Kidney epithelial cell (primary cell): ENCODE measurements around the gene WDPCP. TPM values are rescaled to one million over a fixed set of nuclear protein-coding genes. Genes with fewer than 3 reads are reported as not detected.

Experiments
- DNase-seq: peaks from one replicate; pipeline ENCODE4 v3.0.0-alpha.2; 2010; ENCODE audit warnings: low read depth
- H3K27me3 ChIP-seq: 2 replicates; pipeline ENCODE4 v1.6.0; 2011; ENCODE audit warnings: low read length; ENCODE audit not compliant: control insufficient read depth, insufficient read depth
- H3K36me3 ChIP-seq: 2 replicates; pipeline ENCODE4 v1.5.1; 2011; ENCODE audit warnings: low read length; ENCODE audit not compliant: control insufficient read depth, insufficient read depth
- H3K4me3 ChIP-seq: 2 replicates; pipeline ENCODE4 v1.5.1; 2011; ENCODE audit warnings: low read depth, mild to moderate bottlenecking, control low read depth, low read length
- total RNA-seq: library from RNA; depleted of rRNA; stranded (reverse); fragments of >200 nt; gene quantifications from 2 replicates; pipeline ENCODE4 v1.2.3, GENCODE V29; 2015
- TF ChIP-seq, protein P1 (sequence below): IDR thresholded peaks from 2 replicates; pipeline ENCODE4 v1.5.1; 2011; ENCODE audit warnings: mild to moderate bottlenecking, moderate library complexity, low read length, control low read depth, inconsistent platforms; ENCODE audit not compliant: insufficient read depth, poor library complexity, severe bottlenecking

The WDPCP gene
- total RNA-seq, 1 donor from 2014 or later: 3.3 TPM

DNA sequence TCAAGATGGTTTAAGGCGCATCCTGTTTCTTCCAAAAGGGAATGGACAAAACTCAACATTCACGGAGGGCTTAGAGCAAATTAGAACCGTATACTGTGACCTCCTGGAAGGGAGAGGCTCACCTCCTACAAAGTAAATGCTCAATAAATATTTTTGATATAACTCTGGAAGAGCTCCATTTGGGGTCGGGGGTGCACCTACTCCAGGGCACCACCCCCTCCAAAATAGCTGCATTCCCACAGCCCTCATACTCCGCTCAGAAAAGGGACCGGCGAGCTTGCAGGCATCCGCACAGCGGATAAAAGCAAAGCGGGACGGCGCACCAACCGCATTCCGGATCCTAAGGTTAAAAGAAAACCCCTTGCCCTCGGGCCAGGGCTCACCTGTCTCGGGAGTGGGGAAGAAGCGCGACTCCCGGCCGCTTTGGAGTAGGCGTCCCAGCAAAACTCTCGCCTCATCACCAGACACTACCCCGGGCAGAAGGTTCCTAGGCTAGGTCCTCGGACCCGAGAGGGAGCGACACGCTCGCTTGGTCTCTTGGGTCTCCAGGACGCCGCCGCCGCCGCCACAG is 378 bp downstream of the WDPCP start:
- DNase-seq: no peak
- Histone ChIP-seq H3K27me3 (no peaks in the 10 kb centered on the region), H3K36me3 (no peaks in the 10 kb centered on the region), H3K4me3 (peak overlapping the region; percentile 68)
- TF ChIP-seq, protein P1, sequence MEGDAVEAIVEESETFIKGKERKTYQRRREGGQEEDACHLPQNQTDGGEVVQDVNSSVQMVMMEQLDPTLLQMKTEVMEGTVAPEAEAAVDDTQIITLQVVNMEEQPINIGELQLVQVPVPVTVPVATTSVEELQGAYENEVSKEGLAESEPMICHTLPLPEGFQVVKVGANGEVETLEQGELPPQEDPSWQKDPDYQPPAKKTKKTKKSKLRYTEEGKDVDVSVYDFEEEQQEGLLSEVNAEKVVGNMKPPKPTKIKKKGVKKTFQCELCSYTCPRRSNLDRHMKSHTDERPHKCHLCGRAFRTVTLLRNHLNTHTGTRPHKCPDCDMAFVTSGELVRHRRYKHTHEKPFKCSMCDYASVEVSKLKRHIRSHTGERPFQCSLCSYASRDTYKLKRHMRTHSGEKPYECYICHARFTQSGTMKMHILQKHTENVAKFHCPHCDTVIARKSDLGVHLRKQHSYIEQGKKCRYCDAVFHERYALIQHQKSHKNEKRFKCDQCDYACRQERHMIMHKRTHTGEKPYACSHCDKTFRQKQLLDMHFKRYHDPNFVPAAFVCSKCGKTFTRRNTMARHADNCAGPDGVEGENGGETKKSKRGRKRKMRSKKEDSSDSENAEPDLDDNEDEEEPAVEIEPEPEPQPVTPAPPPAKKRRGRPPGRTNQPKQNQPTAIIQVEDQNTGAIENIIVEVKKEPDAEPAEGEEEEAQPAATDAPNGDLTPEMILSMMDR: no peak

DNA sequence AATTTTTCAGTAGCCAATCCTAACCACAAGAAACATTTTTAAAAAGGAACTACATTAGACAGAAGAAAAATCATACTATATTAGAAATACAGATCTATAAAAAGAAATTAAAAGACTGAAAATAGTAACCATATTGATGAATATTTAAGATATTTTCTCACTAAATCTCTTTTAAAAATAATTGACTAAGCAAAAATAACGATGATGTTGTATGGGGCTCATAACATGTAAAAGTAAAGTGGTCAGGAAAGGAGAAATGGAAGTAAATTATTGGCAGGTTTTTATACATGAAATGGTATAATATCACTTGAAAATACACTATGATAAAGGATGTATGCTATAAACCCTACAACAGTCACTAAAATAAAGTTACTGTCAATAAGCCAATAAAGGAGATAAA is 5.4 kb downstream of the WDPCP start:
- no peak overlapping the region for H3K4me3 ChIP-seq
- H3K36me3 ChIP-seq: no peaks in the 10 kb centered on the region
- DNase-seq: no peak
- H3K27me3 ChIP-seq: no peaks in the 10 kb centered on the region
- TF ChIP-seq, protein P1: no peak

DNA sequence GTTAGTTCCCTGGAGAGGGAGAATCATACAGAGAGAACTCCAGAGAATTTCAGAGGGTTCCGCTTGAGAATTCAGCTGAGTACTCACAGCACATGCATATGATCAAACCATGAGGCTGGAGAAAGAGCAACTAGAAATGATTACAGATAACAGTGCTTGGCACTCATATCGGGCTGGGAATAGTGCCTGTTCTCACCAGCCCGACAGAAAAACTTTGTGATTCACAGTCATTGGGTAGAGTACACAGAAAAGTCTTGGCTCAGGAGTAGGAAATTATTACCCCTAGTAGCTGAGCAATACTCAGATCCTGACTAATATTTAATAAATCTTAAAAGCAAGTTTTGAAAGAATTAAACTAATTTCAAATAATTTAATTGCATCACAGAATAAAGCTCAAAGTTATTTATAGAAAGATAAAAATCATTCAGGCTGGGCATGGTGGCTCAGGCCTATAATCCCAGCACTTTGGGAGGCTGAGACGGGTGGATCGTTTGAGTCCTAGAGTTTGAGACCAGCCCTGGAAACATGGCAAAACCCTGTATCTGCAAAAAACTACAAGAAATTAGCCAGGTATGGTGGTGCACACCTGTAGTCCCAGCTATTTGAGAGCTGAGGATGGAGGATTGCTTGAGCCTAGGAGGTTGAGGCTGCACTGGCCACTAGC is 6.8 kb downstream of the WDPCP start:
- TF ChIP-seq, protein P1: no peak
- H3K27me3 ChIP-seq: no peaks in the 10 kb centered on the region
- H3K4me3 ChIP-seq: no peak overlapping the region
- no peaks in the 10 kb centered on the region for H3K36me3 ChIP-seq
- DNase-seq: no peak

DNA sequence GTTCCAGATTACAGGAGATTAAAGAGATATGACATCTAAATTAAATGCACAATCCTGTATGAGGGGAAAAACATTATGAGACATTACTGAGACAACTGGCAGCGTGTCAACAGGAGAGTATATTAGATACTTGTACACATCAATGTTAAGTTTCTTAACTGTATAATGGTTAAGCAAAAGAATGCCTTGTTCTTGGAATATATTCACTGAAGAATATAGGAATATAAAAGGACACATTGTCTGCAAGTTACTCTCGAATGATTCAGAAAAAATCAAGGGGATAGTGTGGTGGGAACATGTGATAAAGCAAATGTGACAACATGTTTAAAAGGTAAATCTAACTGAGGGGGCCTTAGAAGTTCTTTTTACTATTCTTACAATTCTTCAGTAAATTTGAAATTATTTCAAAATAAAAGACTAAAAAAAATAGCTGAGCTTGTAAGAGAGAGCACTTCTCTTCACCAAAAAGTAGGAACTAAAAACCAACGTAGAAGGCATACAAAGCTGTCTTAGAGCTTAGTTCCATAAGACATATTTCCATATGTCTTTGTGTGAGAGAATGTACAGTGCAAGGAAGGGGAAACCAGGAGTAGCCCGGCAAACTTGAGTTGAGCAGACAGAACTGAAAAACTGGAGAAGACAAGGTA is 7.5 kb downstream of the WDPCP start:
- Histone ChIP-seq H3K27me3 (no peaks in the 10 kb centered on the region), H3K36me3 (no peaks in the 10 kb centered on the region), H3K4me3 (no peak overlapping the region)
- TF ChIP-seq, protein P1: no peak
- no peak for DNase-seq

DNA sequence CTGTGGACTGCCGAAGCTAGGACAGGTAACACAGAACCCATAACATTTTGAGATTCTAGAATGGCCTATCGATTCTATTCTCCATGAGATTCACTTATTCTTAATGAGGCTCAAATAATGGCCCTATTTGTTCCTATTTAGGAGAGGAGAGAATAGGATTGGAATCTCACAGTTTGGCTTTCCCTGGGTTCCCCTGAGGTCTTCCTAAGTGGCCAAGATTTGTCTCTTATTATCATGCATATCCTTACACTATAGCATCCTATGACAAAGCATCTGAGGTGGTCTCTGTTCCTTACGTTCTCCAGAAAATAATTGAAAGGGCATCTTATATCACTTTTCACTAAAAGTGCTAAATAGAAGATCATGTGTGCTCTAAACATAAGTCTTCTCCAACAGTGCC is 9.5 kb downstream of the WDPCP start:
- Histone ChIP-seq H3K4me3 (no peak overlapping the region), H3K27me3 (no peaks in the 10 kb centered on the region), H3K36me3 (no peaks in the 10 kb centered on the region)
- DNase-seq: no peak
- TF ChIP-seq, protein P1: no peak
